DND-41 (cell line): ENCODE data around the gene IL21R.
"Not testable (repeated sequence)": the region's sequence is repeated elsewhere in the genome, so short reads cannot be mapped to it uniquely, and the experiment has no call there.

Experiments used
- ATAC-seq: fragments of 200-7000 bp; cut with Tn5 transposase; 3 replicates; pipeline ENCODE4 v1.9.1; 2021; ENCODE audit warnings: low read depth; ENCODE audit not compliant: insufficient read depth
- DNase-seq: peaks from one replicate; pipeline ENCODE4 v3.0.0-alpha.2; 2020
- H2AFZ ChIP-seq: 2 replicates; pipeline ENCODE4 v1.6.0; 2012; ENCODE audit warnings: low read depth, low read length
- H3K27ac ChIP-seq: 2 replicates; pipeline ENCODE4 v1.5.1; 2012; ENCODE audit warnings: low read length, inconsistent platforms
- H3K27me3 ChIP-seq: fragments of 200-600 bp; sonication (generic); 2 replicates; pipeline ENCODE4 v1.6.0; 2012; ENCODE audit warnings: low read length, mild to moderate bottlenecking, inconsistent platforms; ENCODE audit not compliant: insufficient read depth, poor library complexity
- H3K36me3 ChIP-seq: 2 replicates; pipeline ENCODE4 v1.5.1; 2012; ENCODE audit warnings: low read length, inconsistent platforms; ENCODE audit not compliant: insufficient read depth
- H3K4me1 ChIP-seq: 2 replicates; pipeline ENCODE4 v1.5.1; 2012; ENCODE audit warnings: mild to moderate bottlenecking, low read length; ENCODE audit not compliant: insufficient read depth
- H3K4me2 ChIP-seq: 2 replicates; pipeline ENCODE4 v1.6.0; 2012; ENCODE audit warnings: mild to moderate bottlenecking, moderate library complexity, low read length, inconsistent platforms; ENCODE audit not compliant: insufficient read depth
- H3K4me3 ChIP-seq, 2 experiments: fragments of 200-600 bp in 1 of 2; shearing (Covaris generic) in 1 of 2; 2 replicates each; pipeline ENCODE4 v1.5.1; 2012 to 2016; ENCODE audit warnings: inconsistent platforms in 2 of 2, low read length in 2 of 2, mild to moderate bottlenecking in 2 of 2, low read depth in 1 of 2, moderate library complexity in 1 of 2
- H3K79me2 ChIP-seq: 2 replicates; pipeline ENCODE4 v1.6.0; 2012; ENCODE audit warnings: low read length, inconsistent platforms; ENCODE audit not compliant: insufficient read depth
- H3K9ac ChIP-seq: 2 replicates; pipeline ENCODE4 v1.6.0; 2012; ENCODE audit warnings: low read depth, mild to moderate bottlenecking, inconsistent platforms, low read length, moderate library complexity
- H3K9me3 ChIP-seq: 2 replicates; pipeline ENCODE4 v1.5.1; 2012; ENCODE audit warnings: low read length, moderate library complexity, mild to moderate bottlenecking, inconsistent platforms; ENCODE audit not compliant: insufficient read depth, severe bottlenecking
- H4K20me1 ChIP-seq: 2 replicates; pipeline ENCODE4 v1.6.0; 2012; ENCODE audit warnings: low read length; ENCODE audit not compliant: insufficient read depth
- CTCF ChIP-seq: IDR thresholded peaks from 2 replicates; pipeline ENCODE4 v1.5.1; 2012; ENCODE audit warnings: borderline replicate concordance, low read length, moderate library complexity, mild to moderate bottlenecking; ENCODE audit not compliant: poor library complexity, severe bottlenecking; ENCODE audit errors: extremely low read depth
- EZH2 ChIP-seq: IDR thresholded peaks from 3 replicates; pipeline ENCODE4 v1.6.1; 2012; ENCODE audit warnings: borderline replicate concordance, low read depth, mild to moderate bottlenecking, moderate library complexity, low read length, inconsistent platforms; ENCODE audit not compliant: severe bottlenecking

The IL21R gene

GRCh38 chr16:27452569-27453493 is 50.9 kb downstream of the IL21R start:
- Histone ChIP-seq H3K27ac (no peak overlapping the region), H3K9me3 (no peaks in the 10 kb centered on the region), H3K4me1 (peaks cover 11% of the 10 kb centered on the region), H3K4me3 (no peak overlapping the region), H3K36me3 (no peaks in the 10 kb centered on the region), H3K4me2 (no peak overlapping the region), H4K20me1 (no peaks in the 10 kb centered on the region), H3K79me2 (no peaks in the 10 kb centered on the region), H3K27me3 (no peaks in the 10 kb centered on the region), H2AFZ (no peak overlapping the region), H3K9ac (no peak overlapping the region)
- ATAC-seq (no peak), DNase-seq (no peak)
- no peak for TF ChIP-seq CTCF
- TF ChIP-seq EZH2: no peak

DNA sequence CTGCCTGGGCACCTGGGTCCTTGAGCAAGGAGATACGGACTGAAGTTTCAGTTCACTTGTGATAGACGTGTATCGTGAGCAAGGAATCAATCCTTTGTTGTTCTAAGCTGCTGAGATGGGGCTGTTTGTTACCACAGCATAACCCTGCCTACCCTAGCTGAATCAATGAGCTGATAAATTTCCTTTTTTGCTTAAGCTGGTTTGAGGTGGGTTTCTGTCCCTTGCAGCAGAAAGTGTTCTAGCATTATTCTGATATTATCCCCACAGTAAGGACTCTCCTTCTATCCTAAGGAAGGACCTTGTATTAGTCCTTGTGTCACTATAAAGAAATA is 51.5 kb downstream of the IL21R start:
- Histone ChIP-seq H3K4me3 (no peak overlapping the region), H3K79me2 (no peaks in the 10 kb centered on the region), H2AFZ (no peak overlapping the region), H3K9me3 (no peaks in the 10 kb centered on the region), H3K36me3 (no peaks in the 10 kb centered on the region), H3K4me2 (no peak overlapping the region), H3K27me3 (no peaks in the 10 kb centered on the region), H3K4me1 (peaks cover 11% of the 10 kb centered on the region), H3K9ac (no peak overlapping the region), H3K27ac (no peak overlapping the region), H4K20me1 (no peaks in the 10 kb centered on the region)
- DNase-seq (no peak), ATAC-seq (no peak)
- TF ChIP-seq CTCF: no peak
- TF ChIP-seq EZH2: no peak

- H3K4me1 ChIP-seq: peaks cover 11% of the 10 kb centered on the region
- H3K4me2 ChIP-seq: no peak overlapping the region
- no peaks in the 10 kb centered on the region for H4K20me1 ChIP-seq
- H3K79me2 ChIP-seq: no peaks in the 10 kb centered on the region
- TF ChIP-seq EZH2: no peak
- no peak for TF ChIP-seq CTCF
- DNase-seq (no peak), ATAC-seq (no peak)
- H3K9me3 ChIP-seq: no peaks in the 10 kb centered on the region
- H3K9ac ChIP-seq: no peak overlapping the region
- no peaks in the 10 kb centered on the region for H3K27me3 ChIP-seq
- H2AFZ ChIP-seq: no peak overlapping the region
- no peak overlapping the region for H3K4me3 ChIP-seq
- peak overlapping the region; percentile 35; the same call in 1 of the 2 replicates for H3K27ac ChIP-seq
- peaks cover under 1% of the 10 kb centered on the region for H3K36me3 ChIP-seq
Measured at GRCh38 chr16:27455700-27456099, 53.7 kb downstream of the IL21R start.

GRCh38 chr16:27457605-27457900 is 55.6 kb downstream of the IL21R start:
- not testable (repeated sequence) for H3K9me3 ChIP-seq, H3K9ac ChIP-seq, DNase-seq, H2AFZ ChIP-seq, H3K4me1 ChIP-seq, H4K20me1 ChIP-seq, H3K27me3 ChIP-seq, H3K79me2 ChIP-seq, H3K4me2 ChIP-seq, H3K4me3 ChIP-seq, ATAC-seq
- Histone ChIP-seq H3K36me3 (peaks cover 19% of the 10 kb centered on the region), H3K27ac (peak overlapping the region; percentile 30; the same call in 1 of the 2 replicates)
